OCI-LY1 (cell line): Measurements from ENCODE around the gene TMEM243.

Experiments used
- EZH2 ChIP-seq: fragments of 200-600 bp; sonication (generic), shearing (Covaris generic); IDR thresholded peaks from 2 replicates; pipeline ENCODE4 v1.8.0; 2017; ENCODE audit warnings: borderline replicate concordance, mixed run types, mild to moderate bottlenecking, antibody characterized with exemption, low read length, moderate library complexity, mixed read lengths
- TF ChIP-seq, protein P1 (sequence below): fragments of 200-600 bp; sonication (generic), shearing (Covaris generic); IDR thresholded peaks from 2 replicates; pipeline ENCODE4 v1.5.1; 2017; ENCODE audit warnings: mild to moderate bottlenecking, antibody characterized with exemption, low read length, moderate library complexity, mixed read lengths

DNA sequence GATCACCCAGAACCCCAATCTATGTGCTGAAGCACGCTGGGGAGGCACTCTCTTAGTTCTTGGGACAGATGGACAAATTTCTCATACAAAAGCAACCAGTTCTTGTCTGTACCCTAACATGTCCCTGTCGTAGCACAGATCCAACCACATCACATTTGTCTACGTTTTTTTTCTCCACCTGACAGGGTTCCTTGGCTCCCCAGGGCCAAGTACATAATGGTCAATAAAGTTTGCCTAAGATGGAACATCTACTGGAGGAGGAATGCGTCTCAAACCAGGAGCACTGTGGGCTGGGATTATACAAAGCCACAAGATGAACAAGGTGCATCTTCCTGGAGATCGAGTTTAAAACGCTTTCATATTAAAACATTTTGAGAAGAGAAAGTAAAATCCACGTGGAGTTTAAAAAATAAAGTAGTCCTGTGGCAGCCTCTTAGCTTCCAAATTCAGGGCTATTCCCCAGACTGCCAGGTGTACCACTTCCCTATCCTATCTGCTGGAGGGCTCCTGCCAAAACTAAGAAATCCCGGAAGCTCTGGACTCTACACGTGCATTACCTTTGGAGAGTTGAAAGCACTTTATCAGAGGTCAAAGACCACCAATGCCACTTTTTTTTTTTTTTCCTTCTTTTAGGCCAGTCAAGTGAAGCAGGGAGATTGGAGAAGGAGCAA is 1.4 kb downstream of the TMEM243 start:
- TF ChIP-seq, protein P1, sequence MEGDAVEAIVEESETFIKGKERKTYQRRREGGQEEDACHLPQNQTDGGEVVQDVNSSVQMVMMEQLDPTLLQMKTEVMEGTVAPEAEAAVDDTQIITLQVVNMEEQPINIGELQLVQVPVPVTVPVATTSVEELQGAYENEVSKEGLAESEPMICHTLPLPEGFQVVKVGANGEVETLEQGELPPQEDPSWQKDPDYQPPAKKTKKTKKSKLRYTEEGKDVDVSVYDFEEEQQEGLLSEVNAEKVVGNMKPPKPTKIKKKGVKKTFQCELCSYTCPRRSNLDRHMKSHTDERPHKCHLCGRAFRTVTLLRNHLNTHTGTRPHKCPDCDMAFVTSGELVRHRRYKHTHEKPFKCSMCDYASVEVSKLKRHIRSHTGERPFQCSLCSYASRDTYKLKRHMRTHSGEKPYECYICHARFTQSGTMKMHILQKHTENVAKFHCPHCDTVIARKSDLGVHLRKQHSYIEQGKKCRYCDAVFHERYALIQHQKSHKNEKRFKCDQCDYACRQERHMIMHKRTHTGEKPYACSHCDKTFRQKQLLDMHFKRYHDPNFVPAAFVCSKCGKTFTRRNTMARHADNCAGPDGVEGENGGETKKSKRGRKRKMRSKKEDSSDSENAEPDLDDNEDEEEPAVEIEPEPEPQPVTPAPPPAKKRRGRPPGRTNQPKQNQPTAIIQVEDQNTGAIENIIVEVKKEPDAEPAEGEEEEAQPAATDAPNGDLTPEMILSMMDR = no peak
- TF ChIP-seq EZH2 = no peak
